Esophagus squamous epithelium (tissue), 4 donors: Measurements from ENCODE around the gene RGS2.

Source experiments
- POLR2A ChIP-seq, 4 donors: fragments of 450-650 bp; IDR thresholded peaks; one replicate each; pipeline ENCODE4 v1.6.1; 2017; ENCODE audit warnings: antibody characterized with exemption in 4 of 4, mild to moderate bottlenecking in 4 of 4, moderate library complexity in 3 of 4
- TF ChIP-seq, protein P1 (sequence below), 6 experiments: fragments of 450-650 bp in 4 of 6; fragments of 200-600 bp in 2 of 6; sonication (generic) in 2 of 6; IDR thresholded peaks; one replicate each; pipeline ENCODE4 v1.5.1; 2016 to 2019; ENCODE audit warnings: antibody characterized with exemption in 6 of 6, mild to moderate bottlenecking in 4 of 6, moderate library complexity in 4 of 6

DNA sequence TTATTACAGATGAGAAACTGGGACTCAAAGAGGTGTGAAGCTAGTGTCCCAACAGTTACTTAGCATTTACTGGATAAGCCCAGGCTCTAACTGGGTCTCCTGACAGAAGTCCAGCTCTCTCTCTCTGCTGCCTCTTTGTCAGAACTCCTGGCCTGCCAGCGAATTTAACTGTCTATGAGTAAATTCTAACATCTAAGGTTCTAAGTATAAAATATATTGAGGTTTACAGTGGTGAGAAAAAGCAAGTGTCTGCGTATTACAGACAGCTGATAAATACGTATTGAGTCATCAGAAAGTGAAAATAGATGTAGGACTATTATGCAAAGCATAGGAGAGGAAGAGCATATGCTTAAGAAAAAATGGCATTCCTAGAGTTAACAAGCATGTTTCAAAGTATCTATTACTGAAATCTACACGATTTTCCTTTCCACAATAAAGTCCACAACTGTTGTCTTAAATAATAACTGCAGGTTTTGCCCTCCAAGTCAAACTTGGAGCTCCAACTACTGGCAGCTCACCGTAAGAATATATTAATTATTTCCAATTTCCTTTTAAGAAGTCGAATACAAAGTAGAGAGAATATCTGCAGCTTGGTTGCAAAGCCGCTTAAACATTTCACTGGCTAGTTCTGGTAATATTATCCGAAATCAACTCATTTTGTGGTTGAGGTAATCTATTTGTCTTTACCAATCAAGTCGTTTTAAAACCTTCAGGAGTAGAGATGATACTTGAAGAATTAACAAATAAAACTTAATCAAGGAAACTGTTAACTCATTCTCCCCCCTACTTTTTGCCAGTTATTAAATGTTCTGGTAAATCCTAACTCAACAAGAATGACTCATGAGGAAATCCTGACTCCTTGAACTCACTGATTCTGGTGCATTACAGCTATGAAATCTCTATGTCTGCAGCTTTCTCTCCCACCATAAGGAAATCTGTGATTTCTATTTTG lies 1.4 kb upstream of the RGS2 start:
- TF ChIP-seq, protein P1, sequence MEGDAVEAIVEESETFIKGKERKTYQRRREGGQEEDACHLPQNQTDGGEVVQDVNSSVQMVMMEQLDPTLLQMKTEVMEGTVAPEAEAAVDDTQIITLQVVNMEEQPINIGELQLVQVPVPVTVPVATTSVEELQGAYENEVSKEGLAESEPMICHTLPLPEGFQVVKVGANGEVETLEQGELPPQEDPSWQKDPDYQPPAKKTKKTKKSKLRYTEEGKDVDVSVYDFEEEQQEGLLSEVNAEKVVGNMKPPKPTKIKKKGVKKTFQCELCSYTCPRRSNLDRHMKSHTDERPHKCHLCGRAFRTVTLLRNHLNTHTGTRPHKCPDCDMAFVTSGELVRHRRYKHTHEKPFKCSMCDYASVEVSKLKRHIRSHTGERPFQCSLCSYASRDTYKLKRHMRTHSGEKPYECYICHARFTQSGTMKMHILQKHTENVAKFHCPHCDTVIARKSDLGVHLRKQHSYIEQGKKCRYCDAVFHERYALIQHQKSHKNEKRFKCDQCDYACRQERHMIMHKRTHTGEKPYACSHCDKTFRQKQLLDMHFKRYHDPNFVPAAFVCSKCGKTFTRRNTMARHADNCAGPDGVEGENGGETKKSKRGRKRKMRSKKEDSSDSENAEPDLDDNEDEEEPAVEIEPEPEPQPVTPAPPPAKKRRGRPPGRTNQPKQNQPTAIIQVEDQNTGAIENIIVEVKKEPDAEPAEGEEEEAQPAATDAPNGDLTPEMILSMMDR (IDR thresholded peaks at IDR 0.05) = peak in 1 of 6 experiments; percentile 12
- no peak for TF ChIP-seq POLR2A (IDR thresholded peaks at IDR 0.05)
